Left ventricle myocardium superior (tissue), 1 donor: ENCODE results near the gene IRF7. TPM values are rescaled to one million over a fixed set of nuclear protein-coding genes. Genes with fewer than 3 reads are reported as not detected.
"Not testable (repeated sequence)": the region's sequence is repeated elsewhere in the genome, so short reads cannot be mapped to it uniquely, and the experiment has no call there.

ENCODE experiments used
- ATAC-seq: fragments of 200-7000 bp; cut with Tn5 transposase; one replicate; pipeline ENCODE4 v1.9.1; 2020; ENCODE audit warnings: mild to moderate bottlenecking, moderate library complexity
- DNase-seq: peaks from one replicate; pipeline ENCODE4 v3.0.0-alpha.2; 2020
- intact Hi-C: fragments of 100-400 bp; cut with micrococcal nuclease; formaldehyde crosslinking; loops from one replicate; pipeline ENCODE4 v1.11.0; 2022
- long read RNA-seq: library from polyadenylated mRNA; unstranded; transcript quantifications from one replicate; pipeline ENCODE4 v2.0.0, GENCODE V29; 2021
- total RNA-seq: library from RNA; stranded (reverse); fragmentation: NEBNext Ultra II Directional; extraction: Animal tissue kit (Norgen Biotek cat#: 25700); gene quantifications from one replicate; pipeline ENCODE4 v1.2.1, GENCODE V29; 2021
- donor health status: DM: no; HTN: yes; CAD: no; lungs with severe emphysema.

Gene IRF7
- 14.4 TPM for total RNA-seq
- long read RNA-seq, transcript IRF7-205 (11 exons, 1,974 nt), result major isoform, 9 of 42 reads
- long read RNA-seq, partial matches to known transcripts, result 12 of 42 reads
- long read RNA-seq, other reads (novel, unspliced or antisense), result 14 of 42 reads

GRCh38 chr11:615504-616319 lies at the start of gene IRF7:
Gene IRF7 (minus strand): TSS chr11:615950. CDS start chr11:615364, 586 bp downstream.
- ATAC-seq, result peak; percentile 91
- intact Hi-C loops, result no loop called here
- DNase-seq, result peak; percentile 98

GRCh38 chr11:665062-665703 lies 49.4 kb upstream of the IRF7 start:
- ATAC-seq, result peak; percentile 21
- no peak for DNase-seq
- intact Hi-C loops, result no loop called here

- DNase-seq, result peak; percentile 75
- peak; percentile 63 for ATAC-seq
- intact Hi-C loops, result no loop called here
These were observed 47.0 kb upstream of the IRF7 start for GRCh38 chr11:662689-663274.

DNA sequence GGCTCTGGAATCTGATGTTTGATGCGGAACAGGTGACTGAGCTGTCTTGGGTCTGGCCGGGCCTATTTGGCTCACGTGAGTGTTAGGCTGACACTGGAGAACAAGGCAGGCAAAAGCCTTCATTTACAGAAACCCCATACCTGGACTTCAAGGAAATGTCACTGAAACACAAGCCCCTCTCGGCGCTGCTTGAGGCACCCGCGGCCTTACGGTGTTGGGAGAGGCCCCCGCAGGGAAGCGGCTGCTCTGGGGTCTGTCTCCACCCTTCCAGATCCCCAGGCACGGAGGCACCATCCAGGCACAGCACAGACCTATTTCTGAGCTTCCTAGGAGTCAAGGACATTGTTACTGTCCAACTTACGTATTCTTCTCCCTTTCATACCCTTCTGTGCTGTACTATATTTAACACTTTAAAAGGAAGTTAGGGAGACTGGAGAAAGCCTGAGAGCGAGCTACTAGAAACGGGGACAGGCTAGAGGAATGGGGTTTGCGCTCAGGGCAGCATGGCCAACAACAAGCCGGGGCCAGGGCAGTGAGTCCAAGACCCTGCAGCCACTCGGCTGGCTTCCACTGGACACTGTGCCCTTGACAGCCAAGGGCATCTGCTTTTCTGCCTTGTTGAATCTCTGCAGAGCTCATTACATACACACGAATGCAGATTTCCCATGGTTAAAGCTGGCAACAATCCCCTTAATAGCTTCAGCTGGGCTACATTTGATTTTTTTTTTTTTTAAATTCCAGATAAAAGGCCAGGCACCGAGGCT lies 45.1 kb upstream of the IRF7 start:
- intact Hi-C loops, result no loop called here
- no peak for DNase-seq
- peak; percentile 35 for ATAC-seq

- ATAC-seq (no peak), DNase-seq (no peak)
- intact Hi-C loops, result no loop called here
These were observed 44.5 kb upstream of the IRF7 start for GRCh38 chr11:660281-660680.

DNA sequence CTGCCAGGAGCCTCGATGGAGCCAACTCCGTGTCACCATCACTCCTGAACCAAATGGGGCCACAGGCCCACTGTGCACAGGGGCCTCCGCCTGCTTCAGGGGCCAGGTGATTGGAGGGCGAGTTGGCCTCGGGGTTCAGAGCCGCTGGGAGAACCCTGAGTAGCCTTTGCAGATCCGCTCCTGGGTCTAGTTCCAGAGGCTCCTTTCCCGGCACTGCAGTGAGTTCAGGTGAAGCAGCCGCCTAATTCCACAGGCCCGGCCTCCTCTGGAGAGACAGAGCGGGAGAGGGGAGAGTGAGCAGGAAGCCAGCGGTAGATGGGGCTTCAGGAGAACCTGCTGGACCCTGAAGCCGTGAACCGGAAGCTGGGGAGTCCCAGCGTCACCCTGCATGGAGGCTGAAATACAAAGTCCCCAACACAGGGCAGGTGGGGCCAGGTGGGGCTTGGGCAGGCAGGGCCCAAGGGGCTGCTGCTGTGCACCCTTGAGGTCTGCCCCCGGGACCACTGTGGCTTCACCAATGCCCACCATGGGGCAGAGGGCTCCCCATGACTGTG lies 43.9 kb upstream of the IRF7 start:
- intact Hi-C loops, result no loop called here
- no peak for DNase-seq
- ATAC-seq, result no peak

DNA sequence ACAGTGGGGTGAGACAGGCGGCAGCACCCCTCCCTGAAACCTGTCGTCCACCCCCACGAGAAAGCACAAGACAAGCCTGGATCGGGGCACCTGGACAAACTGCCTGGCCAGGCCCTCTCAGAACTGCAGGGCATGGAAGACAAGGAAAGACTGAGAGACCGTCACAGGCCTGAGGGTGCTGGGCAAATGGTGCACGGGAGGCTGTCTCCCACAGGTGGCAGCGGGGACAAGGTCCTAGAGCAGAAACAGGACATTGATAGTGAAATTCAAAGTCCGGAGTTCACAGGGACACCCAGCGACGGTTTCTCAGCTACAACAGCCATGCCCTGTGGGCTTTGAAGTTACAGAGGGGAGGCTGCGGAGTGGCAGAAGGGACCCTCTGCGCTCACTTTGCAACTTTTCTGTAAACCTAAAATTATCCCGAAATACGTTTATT lies 42.0 kb upstream of the IRF7 start:
- intact Hi-C loops, result no loop called here
- DNase-seq (no peak), ATAC-seq (no peak)

DNA sequence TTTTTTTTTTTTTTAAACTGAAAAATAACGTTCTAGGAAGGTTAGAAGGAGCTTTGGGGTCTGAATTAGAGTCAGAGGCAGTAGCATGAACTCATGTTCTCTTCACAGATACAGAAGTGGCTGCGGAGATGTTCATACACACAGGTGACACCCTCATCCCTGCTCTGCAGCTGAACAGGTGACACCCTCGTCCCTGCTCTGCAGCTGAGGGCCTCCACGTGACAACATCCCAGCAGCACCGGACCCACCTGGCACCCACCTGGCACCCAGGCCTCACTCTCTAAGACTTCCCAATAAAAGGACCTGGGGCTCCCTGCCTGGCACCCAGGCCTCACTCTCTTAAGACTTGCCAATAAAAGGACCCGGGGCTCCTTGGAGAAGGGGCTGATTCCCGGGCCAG lies 41.1 kb upstream of the IRF7 start:
- intact Hi-C loops, result no loop called here
- DNase-seq (no peak), ATAC-seq (no peak)

GRCh38 chr11:656426-656825 lies 40.7 kb upstream of the IRF7 start:
- intact Hi-C loops, result no loop called here
- no peak for DNase-seq

GRCh38 chr11:655036-655726 lies 39.4 kb upstream of the IRF7 start:
- ATAC-seq (no peak), DNase-seq (no peak)
- intact Hi-C loops, result no loop called here

More at GRCh38 chr11:656426-656825, 40.7 kb upstream of the IRF7 start:
- no peak for ATAC-seq

- DNase-seq, intact Hi-C loops, ATAC-seq: not testable (repeated sequence)
These were observed 38.7 kb upstream of the IRF7 start for GRCh38 chr11:654444-654843.

GRCh38 chr11:653837-654236 lies 38.1 kb upstream of the IRF7 start:
- no peak for ATAC-seq
- intact Hi-C loops, result no loop called here

GRCh38 chr11:653136-653535 lies 37.4 kb upstream of the IRF7 start:
- ATAC-seq, intact Hi-C loops, DNase-seq: not testable (repeated sequence)

More at GRCh38 chr11:653837-654236, 38.1 kb upstream of the IRF7 start:
- DNase-seq, result no peak

DNA sequence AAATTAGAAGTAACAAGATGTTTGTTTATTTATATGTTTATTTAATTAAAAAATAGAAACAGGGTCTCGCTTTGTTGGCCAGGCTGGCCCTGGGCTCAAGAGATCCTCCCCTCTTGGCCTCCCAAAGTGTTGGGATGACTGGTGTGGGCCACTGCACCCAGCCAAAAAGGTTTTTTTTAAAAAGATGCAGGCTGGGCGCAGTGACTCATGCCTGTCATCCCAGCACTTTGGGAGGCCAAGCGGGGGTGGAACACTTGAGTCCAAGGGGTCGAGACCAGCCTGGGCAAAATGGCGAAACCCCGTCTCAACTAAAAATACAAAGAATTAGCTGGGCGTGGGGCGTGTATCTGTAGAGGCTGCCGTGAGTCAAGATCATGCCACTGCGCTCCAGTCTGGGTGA lies 34.7 kb upstream of the IRF7 start:
- intact Hi-C loops, result no loop called here
- ATAC-seq (no peak), DNase-seq (no peak)

DNA sequence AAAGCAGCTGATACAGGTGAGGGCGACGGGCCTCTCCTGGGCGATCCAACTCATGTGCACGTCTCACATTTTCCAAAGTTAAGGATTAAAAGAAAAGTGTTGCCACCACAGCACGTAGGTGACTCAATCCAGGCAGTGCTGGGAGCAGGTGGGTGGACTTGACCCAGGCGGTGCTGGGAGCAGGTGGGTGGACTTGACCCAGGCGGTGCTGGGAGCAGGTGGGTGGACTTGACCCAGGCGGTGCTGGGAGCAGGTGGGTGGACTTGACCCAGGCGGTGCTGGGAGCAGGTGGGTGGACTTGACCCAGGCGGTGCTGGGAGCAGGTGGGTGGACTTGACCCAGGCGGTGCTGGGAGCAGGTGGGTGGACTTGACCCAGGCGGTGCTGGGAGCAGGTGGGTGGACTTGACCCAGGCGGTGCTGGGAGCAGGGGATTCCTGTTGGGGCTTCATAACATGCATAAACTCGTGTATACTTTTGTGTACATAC lies 32.0 kb upstream of the IRF7 start:
- intact Hi-C loops, ATAC-seq: not testable (repeated sequence)
- peak; percentile 5 for DNase-seq

DNA sequence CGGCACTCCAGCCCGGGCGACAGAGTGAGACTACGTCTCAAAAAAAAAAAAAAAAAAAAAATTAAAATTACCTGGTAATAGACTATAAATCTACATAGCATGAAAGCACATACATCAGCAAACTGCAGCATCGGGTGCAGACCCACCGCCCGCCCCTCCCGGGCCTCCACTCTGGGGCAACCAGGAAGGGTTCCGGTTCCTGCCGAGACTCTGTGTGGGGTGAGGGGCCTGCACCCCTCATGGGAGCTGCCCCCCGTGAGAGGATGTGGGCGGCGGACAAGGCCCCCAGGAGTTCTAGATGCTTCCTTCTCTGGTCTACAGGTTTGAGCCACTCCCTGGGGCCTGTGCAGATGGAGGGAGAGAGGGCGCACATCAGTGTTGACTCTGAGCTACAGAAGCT lies 30.5 kb upstream of the IRF7 start:
- ATAC-seq (no peak), DNase-seq (no peak)
- intact Hi-C loops, result no loop called here

DNA sequence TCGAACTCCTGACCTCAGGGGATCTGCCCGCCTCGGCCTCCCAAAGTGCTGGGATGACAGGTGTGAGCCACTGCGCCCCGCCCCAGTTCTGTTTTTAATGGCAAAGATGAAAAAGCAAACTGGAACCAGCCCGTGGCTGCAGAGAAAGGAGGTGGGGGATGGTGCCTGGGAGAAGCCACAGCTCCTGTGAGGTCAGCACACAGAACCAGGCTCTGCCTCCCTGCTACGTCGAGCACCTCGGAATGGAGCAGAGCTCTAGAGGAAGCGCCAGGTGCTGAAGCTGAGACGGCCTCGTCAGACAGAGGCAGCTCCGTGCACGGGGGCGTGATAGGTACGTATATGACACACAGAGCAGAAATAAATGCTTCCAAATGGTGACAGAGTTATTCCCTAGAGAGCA lies 29.8 kb upstream of the IRF7 start:
- intact Hi-C loops, result no loop called here
- DNase-seq, result no peak
- ATAC-seq, result no peak
